ENCODE results near the gene BIRC7. TPM values are rescaled to one million over a fixed set of nuclear protein-coding genes. Genes with fewer than 3 reads are reported as not detected.
"Not testable (repeated sequence)": the region's sequence is repeated elsewhere in the genome, so short reads cannot be mapped to it uniquely, and the experiment has no call there.

BIRC7 gene
- total RNA-seq, 2 donors from 2014 or later: 0.74 TPM; not detected in 1

DNA sequence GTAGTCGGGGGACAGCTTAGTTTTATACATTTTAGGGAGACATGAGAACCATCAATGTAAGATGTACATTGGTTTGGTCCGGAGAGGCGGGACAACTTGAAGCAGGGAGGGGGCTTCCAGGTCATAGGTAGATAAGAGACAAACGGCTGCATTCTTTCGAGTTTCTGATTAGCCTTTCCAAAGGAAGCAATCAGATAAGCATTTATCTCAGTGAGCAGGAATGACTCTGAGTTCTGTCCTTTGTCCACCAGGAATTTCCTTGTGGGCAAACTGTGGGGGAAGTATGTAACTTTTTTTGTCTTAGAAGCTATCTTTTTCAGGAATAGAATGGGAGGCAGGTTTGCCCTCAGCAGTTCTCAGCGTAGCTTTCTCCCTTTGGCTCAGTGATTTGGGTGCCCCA, 21.2 kb upstream of the BIRC7 start:
- H3K27ac Mint-ChIP-seq: peak overlapping the region; percentile 92
- H3K27me3 Mint-ChIP-seq (ENCODE audit: low read depth): no peaks in the 10 kb centered on the region
- DNase-seq (no peak), ATAC-seq (replicated peaks in 1 of 2) (no peak)
- peaks cover 58% of the 10 kb centered on the region for H3K4me1 Mint-ChIP-seq (ENCODE audit: low read depth)
- peak overlapping the region; percentile 94 to 98 for H3K4me3 Mint-ChIP-seq
- H3K36me3 Mint-ChIP-seq (ENCODE audit: insufficient read depth in 2 of 2): peaks cover 13 to 25% of the 10 kb centered on the region in 2 donors
- no peaks in the 10 kb centered on the region for H3K9me3 Mint-ChIP-seq

DNA sequence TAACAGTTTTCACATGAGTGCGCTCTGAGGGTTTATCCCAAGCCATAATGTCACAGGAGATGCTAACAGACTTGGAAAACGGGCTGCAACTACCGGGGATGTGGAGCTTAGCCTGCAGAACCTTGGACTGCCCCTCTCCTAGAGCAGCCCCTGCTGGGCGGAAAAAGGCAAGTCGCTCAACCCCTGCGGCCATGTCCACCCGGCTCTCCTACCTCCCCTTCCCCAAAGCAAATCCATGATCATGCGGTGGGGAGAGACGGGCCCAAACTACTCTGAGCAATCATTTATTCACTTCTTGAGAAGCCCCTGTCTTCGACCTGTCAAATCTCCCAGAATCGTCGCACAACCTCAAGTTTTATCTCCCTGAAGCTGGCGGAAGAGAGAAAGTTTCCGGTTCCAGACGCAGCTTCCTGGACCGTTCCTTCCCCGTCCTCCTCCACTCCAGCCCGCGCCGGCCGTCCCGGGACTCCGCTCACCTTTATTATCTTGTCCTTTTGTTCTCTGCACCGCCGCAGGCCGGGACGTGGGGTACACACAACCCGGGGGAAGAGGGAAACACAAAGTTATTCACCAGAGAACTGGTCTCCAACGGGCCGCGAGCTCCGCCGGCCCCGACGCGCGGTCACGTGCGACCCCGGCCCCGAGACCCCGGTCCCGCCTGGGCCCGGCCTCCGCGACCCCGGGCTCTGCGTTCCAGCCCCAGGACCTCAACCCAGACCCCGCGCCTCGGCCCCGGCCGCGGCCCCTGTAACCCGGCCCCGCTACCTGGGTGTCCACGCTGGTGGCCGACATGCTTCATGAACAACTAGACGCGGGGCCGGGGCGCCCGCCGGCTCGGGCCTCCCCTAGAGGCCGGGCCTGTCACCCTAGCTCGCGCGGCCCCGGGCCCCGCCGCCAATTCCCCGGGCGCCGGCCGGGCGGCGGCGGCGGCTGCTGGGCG, 20.3 kb upstream of the BIRC7 start:
- Mint-ChIP-seq H3K4me3 (peak overlapping the region; percentile 94 to 98), H3K9me3 (no peaks in the 10 kb centered on the region), H3K4me1 (ENCODE audit: low read depth) (peaks cover 50% of the 10 kb centered on the region), H3K27ac (peak overlapping the region; percentile 92), H3K27me3 (ENCODE audit: low read depth) (peaks cover 5% of the 10 kb centered on the region), H3K36me3 (ENCODE audit: insufficient read depth in 2 of 2) (peaks cover 13 to 24% of the 10 kb centered on the region in 2 donors)
- ATAC-seq (replicated peaks in 1 of 2) (no peak), DNase-seq (peak; percentile 33 to 35)

DNA sequence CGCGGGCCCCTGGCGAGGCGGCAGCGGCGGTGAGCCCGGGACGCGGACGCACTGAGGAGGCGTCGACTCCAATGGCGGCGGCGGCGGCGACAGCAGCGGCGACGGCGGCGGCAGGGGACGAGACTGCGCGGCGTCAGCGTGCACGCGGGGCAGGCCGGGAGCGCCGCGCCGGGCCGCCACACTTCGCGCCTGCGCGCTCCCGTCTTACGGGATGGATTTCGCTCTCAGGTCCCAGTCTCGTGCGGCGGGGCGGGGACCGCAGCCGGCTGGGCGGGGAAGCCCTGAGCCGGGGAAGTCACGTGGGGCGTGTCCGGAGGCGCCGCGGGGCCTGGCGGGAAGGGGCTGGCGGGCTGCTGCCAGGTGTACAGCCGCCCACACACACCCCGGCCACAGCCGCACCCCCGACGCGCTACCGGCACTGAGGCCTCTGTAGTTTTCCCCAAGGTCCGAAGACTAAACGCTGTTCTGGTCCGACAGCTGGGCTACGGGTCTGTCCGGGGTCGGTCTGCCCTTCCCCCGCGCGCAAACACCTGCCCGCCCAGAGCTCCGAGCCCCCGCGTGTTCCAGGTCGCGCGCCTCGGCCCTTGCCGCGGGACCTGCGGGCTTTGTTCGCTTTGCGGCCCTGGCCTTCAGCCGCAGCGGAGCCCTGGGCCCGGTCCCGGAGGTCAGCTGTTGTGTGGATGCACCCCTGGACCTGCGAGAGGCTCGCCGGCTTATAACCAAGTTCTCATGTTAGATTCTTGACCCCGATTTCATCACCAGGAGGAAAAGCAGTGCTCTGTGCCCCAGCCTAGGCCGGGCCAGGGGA, 19.5 kb upstream of the BIRC7 start, which contains the start of gene YTHDF1:
Gene YTHDF1, minus strand, starts transcription at position 91 of the 808 bp plus-strand sequence. CDS start 239 bp downstream, outside the sequence.
- H3K27me3 Mint-ChIP-seq (ENCODE audit: low read depth): peaks cover 8% of the 10 kb centered on the region
- peak; percentile 98 to 99 for DNase-seq
- peak within 1 kb of the TSS; percentile 94 to 98 for H3K4me3 Mint-ChIP-seq
- H3K4me1 Mint-ChIP-seq (ENCODE audit: low read depth): peaks cover 42% of the 10 kb centered on the region
- H3K36me3 Mint-ChIP-seq (ENCODE audit: insufficient read depth in 2 of 2): peaks cover 13 to 18% of the 10 kb centered on the region in 2 donors
- ATAC-seq (replicated peaks in 1 of 2): peak; percentile 93 to 94
- peak within 1 kb of the TSS; percentile 92 for H3K27ac Mint-ChIP-seq
- H3K9me3 Mint-ChIP-seq: no peaks in the 10 kb centered on the region

DNA sequence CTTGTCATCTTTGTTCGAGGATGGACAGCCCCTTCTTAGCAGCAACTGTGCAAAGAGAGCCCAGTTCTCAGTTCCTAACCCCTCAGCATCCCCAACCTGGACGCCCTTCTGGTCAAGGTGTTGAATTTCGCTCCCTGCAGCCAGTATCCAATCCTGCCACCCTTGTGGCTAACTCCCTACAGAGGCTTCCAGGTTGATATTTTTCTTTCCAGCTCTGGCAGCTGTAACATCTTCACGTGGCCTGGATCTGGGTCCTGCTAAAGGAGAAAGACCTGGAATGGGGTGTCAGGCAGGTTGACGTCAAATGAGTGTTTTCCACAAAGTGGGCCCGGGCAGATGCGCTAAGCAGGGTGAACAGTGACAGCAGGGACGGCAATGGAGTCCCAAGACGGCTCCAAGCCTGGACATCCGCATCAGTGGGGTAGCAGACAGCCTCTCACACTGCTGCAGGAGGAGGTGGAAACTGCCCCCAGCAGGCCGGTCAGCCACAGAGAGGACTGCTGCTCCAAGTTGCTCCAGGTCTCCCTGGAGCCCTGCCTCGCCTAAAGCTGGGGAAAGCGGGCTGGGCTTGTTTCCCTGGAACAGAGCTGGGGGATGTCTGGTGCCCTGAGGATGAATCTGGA, 18.7 kb upstream of the BIRC7 start:
- no peak for DNase-seq
- Mint-ChIP-seq H3K27ac (no peak overlapping the region), H3K27me3 (ENCODE audit: low read depth) (peaks cover 8% of the 10 kb centered on the region), H3K9me3 (no peaks in the 10 kb centered on the region), H3K4me3 (peak overlapping the region; percentile 76 to 87), H3K4me1 (ENCODE audit: low read depth) (peaks cover 38% of the 10 kb centered on the region), H3K36me3 (ENCODE audit: insufficient read depth in 2 of 2) (peaks cover 13 to 17% of the 10 kb centered on the region in 2 donors)
- no peak for ATAC-seq (replicated peaks in 1 of 2)

DNA sequence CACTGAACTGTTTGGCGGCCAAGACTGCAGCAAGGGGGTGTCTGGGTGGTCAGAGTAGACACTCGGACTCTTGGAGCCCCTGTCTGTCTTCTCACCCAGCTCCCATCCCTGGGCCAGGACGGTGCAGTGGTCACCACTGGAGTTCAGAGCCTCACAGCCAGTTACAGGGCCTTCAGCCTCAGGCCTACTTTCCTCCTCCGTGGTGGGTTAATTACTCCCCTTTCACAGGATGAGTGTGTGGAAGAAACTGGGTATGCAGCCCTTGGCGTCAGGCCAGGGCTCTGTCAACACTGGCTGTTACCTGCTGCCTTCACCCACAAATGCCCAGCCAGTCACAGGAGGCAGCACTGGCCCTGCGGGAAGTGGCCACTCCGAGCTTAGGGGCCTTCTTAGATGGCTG, 18.0 kb upstream of the BIRC7 start:
- H3K27ac Mint-ChIP-seq: no peak overlapping the region
- peaks cover 31% of the 10 kb centered on the region for H3K4me1 Mint-ChIP-seq (ENCODE audit: low read depth)
- DNase-seq (peak; percentile 22 to 32), ATAC-seq (replicated peaks in 1 of 2) (no peak)
- H3K9me3 Mint-ChIP-seq: no peaks in the 10 kb centered on the region
- peaks cover 12 to 13% of the 10 kb centered on the region in 2 donors for H3K36me3 Mint-ChIP-seq (ENCODE audit: insufficient read depth in 2 of 2)
- peaks cover 8% of the 10 kb centered on the region for H3K27me3 Mint-ChIP-seq (ENCODE audit: low read depth)
- no peak overlapping the region for H3K4me3 Mint-ChIP-seq

DNA sequence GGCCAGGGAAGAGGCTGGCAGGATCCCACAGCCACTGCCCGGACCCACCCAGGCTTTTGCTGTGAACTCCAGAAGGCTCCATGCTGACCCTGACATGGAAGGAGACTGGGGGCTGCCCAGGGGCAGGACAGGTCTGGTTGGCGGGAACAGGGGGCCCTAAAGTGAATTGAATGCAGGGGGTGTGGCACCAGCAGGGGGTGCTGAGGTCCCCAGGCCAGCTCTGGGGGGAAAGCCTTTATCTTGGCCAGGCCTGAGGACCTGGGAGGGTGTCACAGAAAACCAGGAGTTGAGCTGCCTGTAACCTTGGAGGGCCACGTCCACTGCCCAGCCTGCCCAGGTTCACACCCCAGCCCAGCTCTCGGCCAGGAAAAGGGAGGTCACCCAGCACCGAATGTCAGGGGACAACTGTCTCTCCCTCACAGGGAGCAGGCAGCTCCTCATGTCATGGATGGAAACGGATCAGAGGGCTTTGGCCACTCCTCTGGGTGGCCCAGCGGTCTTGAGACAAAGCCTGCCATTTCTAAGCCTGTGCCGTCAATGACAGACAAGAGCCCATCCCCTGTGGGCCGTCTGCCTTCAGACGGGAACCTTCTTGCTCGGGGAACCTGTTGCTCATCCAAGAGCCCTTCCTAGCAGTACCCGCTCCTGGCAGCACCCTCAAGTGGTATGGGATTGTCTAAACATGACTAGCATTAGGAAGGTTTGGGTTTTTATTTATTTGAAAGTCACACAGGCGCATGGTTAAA, 16.8 kb upstream of the BIRC7 start:
- peaks cover 8% of the 10 kb centered on the region for H3K27me3 Mint-ChIP-seq (ENCODE audit: low read depth)
- no peak overlapping the region for H3K4me3 Mint-ChIP-seq
- DNase-seq (no peak), ATAC-seq (replicated peaks in 1 of 2) (no peak)
- H3K9me3 Mint-ChIP-seq: no peaks in the 10 kb centered on the region
- H3K4me1 Mint-ChIP-seq (ENCODE audit: low read depth): peaks cover 19% of the 10 kb centered on the region
- peaks cover 6 to 11% of the 10 kb centered on the region in 2 donors for H3K36me3 Mint-ChIP-seq (ENCODE audit: insufficient read depth in 2 of 2)
- no peak overlapping the region for H3K27ac Mint-ChIP-seq

DNA sequence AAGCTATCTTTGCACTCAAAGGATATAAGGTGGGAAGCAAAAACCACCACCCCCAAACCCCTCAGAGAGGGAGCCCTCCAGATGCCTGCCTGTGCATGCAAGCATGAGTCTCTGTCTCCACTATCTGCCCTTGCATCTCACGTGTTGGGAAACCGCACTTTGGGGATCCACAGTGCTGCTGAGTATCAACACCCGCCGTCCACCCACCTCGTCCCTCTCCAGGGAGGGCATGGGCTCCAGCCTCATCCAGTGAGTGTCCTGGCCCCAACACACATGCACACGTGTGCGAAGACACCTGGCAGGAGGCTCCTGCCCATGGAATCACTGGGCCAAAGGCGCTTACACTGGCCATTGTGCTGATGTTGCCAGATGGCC, 16.3 kb upstream of the BIRC7 start:
- H3K4me1 Mint-ChIP-seq (ENCODE audit: low read depth): peaks cover 13% of the 10 kb centered on the region
- no peaks in the 10 kb centered on the region for H3K9me3 Mint-ChIP-seq

DNA sequence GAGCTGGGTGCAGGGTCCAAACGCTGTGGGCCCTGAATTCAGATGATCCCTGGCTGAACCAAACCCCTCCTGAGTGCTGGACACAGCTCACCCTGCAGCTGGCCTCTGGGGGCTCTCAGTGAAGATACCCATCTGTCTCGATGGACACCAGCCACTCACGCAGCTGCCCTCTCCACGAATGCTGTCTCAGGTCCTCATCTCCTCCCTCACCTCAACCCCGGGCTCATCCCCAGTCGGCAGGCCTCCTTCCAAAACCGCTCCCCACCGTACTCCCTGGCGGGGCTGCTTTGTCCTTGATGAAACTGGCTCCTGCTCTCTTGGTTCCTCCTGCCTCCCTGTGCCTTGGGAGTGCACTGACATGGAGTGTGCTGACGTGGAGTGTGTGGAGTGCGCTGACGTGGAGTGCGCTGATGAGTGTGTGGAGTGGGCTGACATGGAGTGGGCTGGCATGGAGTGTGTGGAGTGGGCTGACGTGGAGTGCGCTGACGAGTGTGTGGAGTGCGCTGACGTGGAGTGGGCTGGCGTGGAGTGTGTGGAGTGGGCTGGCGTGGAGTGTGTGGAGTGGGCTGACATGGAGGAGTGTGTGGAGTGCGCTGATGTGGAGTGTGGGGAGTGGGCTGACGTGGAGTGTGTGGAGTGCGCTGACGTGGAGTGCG, 15.7 kb upstream of the BIRC7 start:
- Mint-ChIP-seq H3K27me3 (ENCODE audit: low read depth) (peaks cover 8% of the 10 kb centered on the region), H3K9me3 (no peaks in the 10 kb centered on the region), H3K4me3 (no peak overlapping the region), H3K36me3 (ENCODE audit: insufficient read depth in 2 of 2) (peaks cover 0 to 3% of the 10 kb centered on the region in 2 donors), H3K27ac (no peak overlapping the region), H3K4me1 (ENCODE audit: low read depth) (peaks cover 9% of the 10 kb centered on the region)
- DNase-seq: no peak
- ATAC-seq (replicated peaks in 1 of 2): no peak

More for the DNA sequence above, 16.3 kb upstream of the BIRC7 start:
- H3K27me3 Mint-ChIP-seq (ENCODE audit: low read depth): peaks cover 8% of the 10 kb centered on the region
- no peak overlapping the region for H3K4me3 Mint-ChIP-seq
- DNase-seq (no peak), ATAC-seq (replicated peaks in 1 of 2) (no peak)
- H3K36me3 Mint-ChIP-seq (ENCODE audit: insufficient read depth in 2 of 2): peaks cover under 1 to 6% of the 10 kb centered on the region in 2 donors
- H3K27ac Mint-ChIP-seq: no peak overlapping the region

DNA sequence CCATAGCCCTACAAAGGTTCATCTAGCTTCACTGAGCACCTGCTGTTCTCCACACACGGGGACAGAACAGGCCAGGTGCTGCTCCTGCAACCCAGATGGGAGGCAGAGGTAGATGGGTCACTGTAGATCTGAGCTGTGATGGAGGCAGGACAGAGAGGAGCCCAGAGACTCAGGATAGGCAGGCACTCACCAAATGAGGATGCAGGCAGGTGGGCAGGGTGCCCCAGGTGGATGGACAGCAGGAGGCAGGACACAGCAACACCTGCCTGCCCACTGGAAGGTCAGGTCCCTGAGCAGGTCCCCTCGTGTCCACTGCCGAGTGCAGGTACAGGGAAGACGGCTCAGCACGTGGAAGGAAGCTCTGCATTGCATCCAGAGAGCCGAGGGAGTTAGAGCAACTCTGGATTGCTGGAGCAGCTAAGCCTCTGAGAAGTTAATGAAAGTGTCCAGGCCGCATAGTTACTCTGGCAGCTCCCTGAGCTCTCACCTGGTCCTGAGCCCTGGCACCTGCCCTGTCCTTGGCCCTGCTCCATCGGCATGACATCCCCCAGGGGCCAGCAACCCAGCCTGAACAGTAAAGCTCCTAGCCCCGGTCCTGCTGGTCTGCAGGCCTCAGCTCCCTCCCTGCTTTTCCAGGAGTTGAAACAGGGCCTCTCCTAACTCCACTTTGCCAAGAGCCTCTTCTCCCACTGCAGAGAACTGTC, 14.9 kb upstream of the BIRC7 start:
- DNase-seq (no peak), ATAC-seq (replicated peaks in 1 of 2) (no peak)
- peaks cover 8% of the 10 kb centered on the region for H3K27me3 Mint-ChIP-seq (ENCODE audit: low read depth)
- H3K9me3 Mint-ChIP-seq: no peaks in the 10 kb centered on the region
- no peak overlapping the region for H3K27ac Mint-ChIP-seq
- no peak overlapping the region for H3K4me3 Mint-ChIP-seq
- H3K4me1 Mint-ChIP-seq (ENCODE audit: low read depth): peaks cover 9% of the 10 kb centered on the region
- no peaks in the 10 kb centered on the region for H3K36me3 Mint-ChIP-seq (ENCODE audit: insufficient read depth in 2 of 2)

DNA sequence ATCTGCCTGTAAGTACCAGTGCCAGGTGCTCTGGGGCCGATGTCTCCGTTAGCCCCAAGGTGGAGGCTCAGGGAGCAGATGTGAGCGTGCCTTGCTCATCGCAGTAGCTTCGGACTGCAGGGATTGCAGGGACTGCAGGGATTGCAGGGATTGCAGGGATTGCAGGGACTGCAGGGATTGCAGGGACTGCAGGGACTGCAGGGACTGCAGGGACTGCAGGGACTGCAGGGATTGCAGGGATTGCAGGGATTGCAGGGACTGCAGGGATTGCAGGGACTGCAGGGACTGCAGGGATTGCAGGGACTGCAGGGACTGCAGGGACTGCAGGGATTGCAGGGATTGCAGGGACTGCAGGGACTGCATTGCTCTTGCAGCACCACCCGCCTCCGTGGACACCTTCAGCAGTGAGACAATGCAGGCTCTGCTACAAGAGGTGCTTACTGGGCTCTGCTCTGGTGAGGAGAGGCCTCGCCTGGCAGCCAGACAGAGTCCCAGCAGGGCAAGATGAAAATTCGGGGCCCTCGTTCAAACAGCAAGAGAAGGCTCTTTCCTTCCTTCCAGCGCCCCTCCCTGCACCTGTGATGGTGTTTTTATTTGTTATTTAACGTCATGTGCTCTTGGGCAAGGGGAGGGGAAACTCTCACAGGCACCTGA, 14.2 kb upstream of the BIRC7 start:
- H3K36me3 Mint-ChIP-seq (ENCODE audit: insufficient read depth in 2 of 2); H3K9me3 Mint-ChIP-seq; ATAC-seq (replicated peaks in 1 of 2); H3K27ac Mint-ChIP-seq; DNase-seq; H3K4me3 Mint-ChIP-seq; H3K27me3 Mint-ChIP-seq (ENCODE audit: low read depth); H3K4me1 Mint-ChIP-seq (ENCODE audit: low read depth): not testable (repeated sequence)

DNA sequence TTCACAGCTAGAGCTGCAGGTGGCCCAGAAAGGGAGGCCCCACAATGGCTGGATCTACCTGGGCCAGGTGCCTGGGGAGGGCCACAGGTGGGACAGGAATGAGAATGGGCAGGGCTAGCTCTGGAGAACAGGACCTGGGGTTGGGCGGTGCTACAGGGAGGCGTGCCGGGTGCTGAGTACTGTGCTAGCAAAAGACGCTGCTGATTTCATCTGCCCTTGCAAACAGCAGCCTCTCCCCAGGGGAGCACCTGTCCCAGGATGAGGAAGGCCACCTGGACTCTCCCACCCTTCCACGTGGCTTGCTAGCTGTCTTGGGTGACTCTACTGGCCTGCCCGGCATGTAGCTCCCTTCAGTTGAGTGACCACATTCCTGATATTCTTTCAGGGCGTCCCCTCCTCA, 13.2 kb upstream of the BIRC7 start:
- DNase-seq (no peak), ATAC-seq (replicated peaks in 1 of 2) (no peak)
- no peaks in the 10 kb centered on the region for H3K4me1 Mint-ChIP-seq (ENCODE audit: low read depth)
- no peak overlapping the region for H3K27ac Mint-ChIP-seq
- H3K9me3 Mint-ChIP-seq: no peaks in the 10 kb centered on the region
- no peaks in the 10 kb centered on the region for H3K36me3 Mint-ChIP-seq (ENCODE audit: insufficient read depth in 2 of 2)
- H3K4me3 Mint-ChIP-seq: no peak overlapping the region
- H3K27me3 Mint-ChIP-seq (ENCODE audit: low read depth): peaks cover 8% of the 10 kb centered on the region

Measured in activated T-cell treated with anti-CD3 and anti-CD28 coated beads, Interleukin-2, amount 50 U/mL, for 72 hours (primary cell).